Peyer's patch (tissue), 4 donors: Measurements from ENCODE around the gene OARD1. TPM values are rescaled to one million over a fixed set of nuclear protein-coding genes. Genes with fewer than 3 reads are reported as not detected.

ENCODE experiments used
- DNase-seq, 3 donors: peaks; one replicate each; pipeline ENCODE4 v3.0.0-alpha.2; 2017 to 2019
- H3K27ac ChIP-seq, 4 donors: fragments of 200-600 bp; sonication (generic); one replicate each; pipeline ENCODE4 v1.5.1; 2016 to 2019
- H3K27me3 ChIP-seq, 2 donors: fragments of 200-600 bp; sonication (generic); one replicate each; pipeline ENCODE4 v1.5.1; 2019
- H3K36me3 ChIP-seq, 3 donors: fragments of 200-600 bp; sonication (generic); one replicate each; pipeline ENCODE4 v1.5.1; 2016 to 2019
- H3K4me1 ChIP-seq, 4 donors: fragments of 200-600 bp; sonication (generic); one replicate each; pipeline ENCODE4 v1.5.1; 2016 to 2019
- H3K4me3 ChIP-seq, 4 donors: fragments of 200-600 bp; sonication (generic); 1 replicate in 3 of 4; 2 replicates in 1 of 4; pipeline ENCODE4 v1.5.1; 2016 to 2019; ENCODE audit warnings: mild to moderate bottlenecking in 1 of 4
- H3K9me3 ChIP-seq, 4 donors: fragments of 200-600 bp; sonication (generic); one replicate each; pipeline ENCODE4 v1.5.1; 2016 to 2019; ENCODE audit warnings: mild to moderate bottlenecking in 1 of 4
- POLR2A ChIP-seq, 2 donors: fragments of 450-650 bp; IDR thresholded peaks; one replicate each; pipeline ENCODE4 v1.5.1; 2017; ENCODE audit warnings: antibody characterized with exemption in 2 of 2, mild to moderate bottlenecking in 2 of 2, moderate library complexity in 2 of 2
- total RNA-seq, 4 donors: library from RNA; depleted of rRNA; stranded (reverse); fragments of >200 nt; gene quantifications; one replicate each; pipeline ENCODE4 v1.1.0, GENCODE V29; 2016
- TF ChIP-seq, protein P1 (sequence below), 6 experiments: fragments of 450-650 bp in 4 of 6; fragments of 200-600 bp in 2 of 6; sonication (generic) in 1 of 6; IDR thresholded peaks; one replicate each; pipeline ENCODE4 v1.5.1; 2017 to 2019; ENCODE audit warnings: antibody characterized with exemption in 6 of 6, mild to moderate bottlenecking in 3 of 6, moderate library complexity in 1 of 6

The OARD1 gene
- total RNA-seq, 4 donors from 2014 or later, result 33.3 to 49.5 (median 39.6) TPM

DNA sequence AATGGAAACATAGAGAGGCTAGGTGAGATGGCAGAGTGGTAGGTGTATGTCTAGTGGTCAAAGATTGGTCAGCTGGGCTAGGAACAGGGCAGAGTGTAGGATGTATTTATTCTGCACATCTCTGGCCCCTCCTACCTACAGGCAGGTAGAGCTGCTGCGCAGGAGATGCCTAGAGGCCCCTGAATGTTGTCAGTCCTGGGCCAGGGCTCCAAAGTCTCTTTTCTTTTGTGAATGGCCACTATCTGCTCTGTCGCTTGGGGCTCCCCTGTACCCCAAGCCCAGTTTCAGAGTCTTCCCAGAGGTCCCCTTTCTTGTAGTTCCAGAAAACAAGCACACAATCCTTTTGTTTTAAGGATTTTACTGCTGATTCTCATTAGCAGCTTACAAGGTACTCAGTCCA, 24.9 kb downstream of the OARD1 start:
- no peak for DNase-seq
- Histone ChIP-seq H3K9me3 (no peaks in the 10 kb centered on the region), H3K36me3 (no peaks in the 10 kb centered on the region), H3K4me3 (no peak overlapping the region), H3K4me1 (peaks cover 0 to 2% (median under 1%) of the 10 kb centered on the region in 4 donors), H3K27ac (no peak overlapping the region), H3K27me3 (no peaks in the 10 kb centered on the region)
- no peak for TF ChIP-seq POLR2A (IDR thresholded peaks at IDR 0.05)
- TF ChIP-seq, protein P1, sequence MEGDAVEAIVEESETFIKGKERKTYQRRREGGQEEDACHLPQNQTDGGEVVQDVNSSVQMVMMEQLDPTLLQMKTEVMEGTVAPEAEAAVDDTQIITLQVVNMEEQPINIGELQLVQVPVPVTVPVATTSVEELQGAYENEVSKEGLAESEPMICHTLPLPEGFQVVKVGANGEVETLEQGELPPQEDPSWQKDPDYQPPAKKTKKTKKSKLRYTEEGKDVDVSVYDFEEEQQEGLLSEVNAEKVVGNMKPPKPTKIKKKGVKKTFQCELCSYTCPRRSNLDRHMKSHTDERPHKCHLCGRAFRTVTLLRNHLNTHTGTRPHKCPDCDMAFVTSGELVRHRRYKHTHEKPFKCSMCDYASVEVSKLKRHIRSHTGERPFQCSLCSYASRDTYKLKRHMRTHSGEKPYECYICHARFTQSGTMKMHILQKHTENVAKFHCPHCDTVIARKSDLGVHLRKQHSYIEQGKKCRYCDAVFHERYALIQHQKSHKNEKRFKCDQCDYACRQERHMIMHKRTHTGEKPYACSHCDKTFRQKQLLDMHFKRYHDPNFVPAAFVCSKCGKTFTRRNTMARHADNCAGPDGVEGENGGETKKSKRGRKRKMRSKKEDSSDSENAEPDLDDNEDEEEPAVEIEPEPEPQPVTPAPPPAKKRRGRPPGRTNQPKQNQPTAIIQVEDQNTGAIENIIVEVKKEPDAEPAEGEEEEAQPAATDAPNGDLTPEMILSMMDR (IDR thresholded peaks at IDR 0.05), result no peak

DNA sequence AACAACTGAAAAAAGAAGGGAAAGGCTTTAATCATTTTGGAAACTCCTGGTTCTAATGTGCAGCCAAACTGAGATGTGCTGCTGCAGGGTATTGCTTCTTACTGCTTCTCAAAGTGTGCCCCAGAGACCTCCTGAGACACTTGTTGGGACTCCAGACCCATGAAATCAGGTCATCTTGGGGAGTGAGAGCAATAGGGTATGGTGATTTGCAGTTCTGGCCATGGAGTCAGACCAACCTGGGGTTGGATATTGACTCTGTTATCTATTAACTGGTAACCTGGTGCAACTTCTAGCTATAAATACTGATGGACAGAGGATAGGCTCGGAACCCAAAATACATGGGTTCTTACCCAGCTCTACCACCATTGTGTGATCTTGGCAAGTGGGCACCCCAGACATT, 26.1 kb downstream of the OARD1 start:
- DNase-seq, result no peak
- Histone ChIP-seq H3K4me3 (no peak overlapping the region), H3K36me3 (no peaks in the 10 kb centered on the region), H3K4me1 (peaks cover 0 to under 1% (median under 1%) of the 10 kb centered on the region in 4 donors), H3K9me3 (no peaks in the 10 kb centered on the region), H3K27me3 (no peaks in the 10 kb centered on the region), H3K27ac (no peak overlapping the region)
- no peak for TF ChIP-seq POLR2A (IDR thresholded peaks at IDR 0.05)
- TF ChIP-seq, protein P1 (IDR thresholded peaks at IDR 0.05), result no peak

DNA sequence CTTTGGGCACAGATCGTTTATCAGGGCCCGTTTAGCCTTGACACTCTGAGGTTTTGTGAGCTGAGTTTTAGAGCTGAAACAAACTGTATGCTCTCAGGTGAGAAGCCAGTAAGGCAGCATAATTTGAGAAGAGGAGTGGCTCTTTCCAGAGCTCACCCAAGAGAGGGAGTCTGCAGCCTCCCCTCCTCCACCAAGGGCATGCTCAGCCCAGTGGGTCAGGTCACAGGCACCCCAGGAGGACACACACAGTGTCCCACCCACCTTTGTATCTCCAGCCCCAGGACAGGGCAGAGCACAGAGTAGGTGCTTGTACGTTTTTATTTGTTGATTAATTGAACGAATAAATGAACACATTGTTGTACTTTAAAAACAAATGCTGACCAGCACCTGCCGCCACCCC, 26.5 kb downstream of the OARD1 start:
- Histone ChIP-seq H3K4me1 (peaks cover 0 to 4% (median 2%) of the 10 kb centered on the region in 4 donors), H3K36me3 (no peaks in the 10 kb centered on the region), H3K4me3 (no peak overlapping the region), H3K9me3 (no peaks in the 10 kb centered on the region), H3K27ac (no peak overlapping the region), H3K27me3 (no peaks in the 10 kb centered on the region)
- DNase-seq, result no peak
- TF ChIP-seq POLR2A (IDR thresholded peaks at IDR 0.05), result no peak
- TF ChIP-seq, protein P1 (IDR thresholded peaks at IDR 0.05), result no peak

DNA sequence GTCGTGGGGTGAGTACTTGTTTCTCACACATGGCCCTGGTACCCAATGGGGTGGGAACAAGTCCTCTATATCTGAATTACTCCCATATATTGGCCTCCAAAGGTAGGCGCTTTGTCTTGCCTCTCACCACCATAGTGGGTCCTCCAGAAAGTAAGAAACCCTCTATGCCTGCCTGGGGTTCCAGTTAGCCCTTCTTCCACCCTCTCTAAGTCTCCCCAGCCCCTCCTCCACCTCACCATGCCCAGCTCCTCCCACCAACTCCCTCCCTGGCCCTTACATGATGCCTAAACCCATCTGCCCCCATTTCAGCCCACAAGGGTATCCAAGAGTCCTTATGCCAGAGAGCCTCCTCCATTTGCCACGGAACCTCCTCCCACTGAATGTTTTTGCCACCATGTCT, 29.0 kb downstream of the OARD1 start:
- no peak for TF ChIP-seq POLR2A (IDR thresholded peaks at IDR 0.05)
- TF ChIP-seq, protein P1 (IDR thresholded peaks at IDR 0.05), result no peak
- Histone ChIP-seq H3K4me3 (no peak overlapping the region), H3K36me3 (no peaks in the 10 kb centered on the region), H3K9me3 (no peaks in the 10 kb centered on the region), H3K27me3 (no peaks in the 10 kb centered on the region), H3K27ac (no peak overlapping the region), H3K4me1 (peaks cover 0 to 12% (median 2%) of the 10 kb centered on the region in 4 donors)
- DNase-seq, result no peak

DNA sequence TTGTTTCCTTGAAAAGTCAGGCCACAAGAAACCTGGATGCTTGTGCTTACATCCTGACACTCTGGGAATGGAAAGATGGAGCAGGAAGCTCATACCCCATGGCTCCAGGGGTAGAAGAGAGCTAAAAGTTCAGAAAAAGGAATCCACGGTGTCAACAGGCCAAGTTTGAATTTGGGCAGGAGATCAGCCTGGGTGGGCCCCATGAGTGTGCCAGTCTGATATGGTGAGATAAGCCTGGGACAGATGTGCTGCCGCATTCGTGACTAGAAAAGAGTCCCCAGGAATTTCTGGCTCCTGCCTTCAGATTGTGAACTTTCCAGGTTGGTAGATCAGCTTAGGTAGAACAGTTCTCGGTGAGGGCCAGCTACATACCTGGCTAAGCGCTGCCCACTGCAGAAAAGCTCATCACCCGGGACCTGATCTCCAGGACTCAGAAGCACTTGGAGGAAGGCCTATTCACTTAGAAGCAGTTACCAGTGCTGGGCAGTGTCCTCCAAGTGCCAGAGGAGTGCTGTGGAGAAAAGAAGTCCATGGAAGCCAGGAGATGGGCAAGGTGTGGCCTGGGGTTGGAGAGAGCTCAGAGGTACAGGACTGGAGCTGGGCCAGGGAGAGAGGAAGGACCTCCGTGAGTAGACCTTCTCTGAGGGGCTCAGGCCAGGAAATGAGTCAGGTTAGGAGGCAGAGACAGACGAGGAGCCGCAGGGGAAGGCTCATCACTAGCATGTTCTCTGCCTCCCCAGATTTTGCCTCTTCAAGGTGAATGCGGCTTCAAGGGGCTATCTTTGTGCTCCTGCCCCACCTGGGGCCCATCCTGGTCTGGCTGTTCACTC, 29.7 kb downstream of the OARD1 start, which contains the start of gene TSPO2:
Gene TSPO2, plus strand, starts transcription at position 242 of the 830 bp plus-strand sequence. Its CDS starts 519 bp downstream, at position 761.
- H3K27ac ChIP-seq, result peak within 1 kb of the TSS in 2 of 4 donors; percentile 69 to 88
- TF ChIP-seq, protein P1 (IDR thresholded peaks at IDR 0.05), result no peak
- TF ChIP-seq POLR2A (IDR thresholded peaks at IDR 0.05), result no peak

More for the DNA sequence above, 29.7 kb downstream of the OARD1 start, which contains the start of gene TSPO2:
- Histone ChIP-seq H3K9me3 (no peaks in the 10 kb centered on the region), H3K4me1 (peaks cover 0 to 19% (median 2%) of the 10 kb centered on the region in 4 donors), H3K36me3 (no peaks in the 10 kb centered on the region), H3K4me3 (no peak within 1 kb of the TSS), H3K27me3 (no peaks in the 10 kb centered on the region)
- DNase-seq, result no peak
